PC-3 (cell line): ENCODE data around the gene FAM149A. TPM values are rescaled to one million over a fixed set of nuclear protein-coding genes. Genes with fewer than 3 reads are reported as not detected.

Experiments used
- ATAC-seq: fragments of 200-7000 bp; cut with Tn5 transposase; 2 replicates; pipeline ENCODE4 v1.9.1; 2020; ENCODE audit warnings: mild to moderate bottlenecking, moderate library complexity
- BruUV-seq: library from RNA; stranded (reverse); fragments of 400-500 nt; replicated peaks from 2 replicates; lab custom pipeline; 2021; lab: Mats Ljungman, UMichigan
- CTCF ChIA-PET: fragments of 300-600 bp; sonication (Branson Sonifier 250); formaldehyde crosslinking; loops from one replicate; lab custom pipeline; 2022; ENCODE audit warnings: antibody characterized with exemption; lab: Charles Lee
- POLR2A ChIA-PET: fragments of 300-600 bp; sonication (Branson Sonifier 250); formaldehyde crosslinking; loops from one replicate; lab custom pipeline; 2022; ENCODE audit warnings: antibody characterized with exemption; ENCODE audit not compliant: unreplicated experiment; lab: Charles Lee
- DNase-seq: peaks from one replicate; pipeline ENCODE4 v3.0.0-alpha.2; 2015
- H2AFZ ChIP-seq: fragments of 300-600 bp; sonication (generic); 2 replicates; pipeline ENCODE4 v1.6.0; 2016; ENCODE audit warnings: antibody characterized with exemption, low read length
- H3F3A ChIP-seq: fragments of 300-600 bp; sonication (generic); one replicate; pipeline ENCODE4 v1.6.0; 2017; ENCODE audit warnings: antibody characterized with exemption, low read length, control low read depth, mild to moderate bottlenecking; ENCODE audit not compliant: unreplicated experiment
- H3K27ac ChIP-seq: fragments of 300-600 bp; sonication (generic); 2 replicates; pipeline ENCODE4 v1.5.1; 2016; ENCODE audit warnings: mild to moderate bottlenecking, low read length
- H3K27me3 ChIP-seq: fragments of 300-600 bp; sonication (generic); 2 replicates; pipeline ENCODE4 v1.6.1; 2016; ENCODE audit warnings: low read length, mixed read lengths
- H3K36me3 ChIP-seq: fragments of 300-600 bp; sonication (generic); 2 replicates; pipeline ENCODE4 v1.6.1; 2016; ENCODE audit warnings: low read depth, mixed run types, low read length, mixed read lengths
- H3K4me1 ChIP-seq: fragments of 300-600 bp; sonication (generic); 2 replicates; pipeline ENCODE4 v1.5.1; 2016; ENCODE audit warnings: low read length; ENCODE audit not compliant: insufficient read depth
- H3K4me2 ChIP-seq: fragments of 300-600 bp; sonication (generic); 2 replicates; pipeline ENCODE4 v1.6.0; 2016; ENCODE audit warnings: low read length
- H3K4me3 ChIP-seq: fragments of 300-600 bp; sonication (generic); 2 replicates; pipeline ENCODE4 v1.5.1; 2016; ENCODE audit warnings: mild to moderate bottlenecking, low read length, mixed read lengths
- H3K79me2 ChIP-seq: fragments of 300-600 bp; sonication (generic); 2 replicates; pipeline ENCODE4 v1.6.1; 2017; ENCODE audit warnings: low read length, mixed read lengths
- H3K9ac ChIP-seq: fragments of 300-600 bp; sonication (generic); 2 replicates; pipeline ENCODE4 v1.6.0; 2016; ENCODE audit warnings: mild to moderate bottlenecking, low read length
- H3K9me2 ChIP-seq: fragments of 300-600 bp; sonication (generic); replicated peaks from 2 replicates; pipeline ENCODE4 v1.6.1; 2016; ENCODE audit warnings: mixed run types, low read length, mixed read lengths
- H3K9me3 ChIP-seq: fragments of 300-600 bp; sonication (generic); 2 replicates; pipeline ENCODE4 v1.6.1; 2016; ENCODE audit warnings: low read length, mixed read lengths
- H4K20me1 ChIP-seq: fragments of 300-600 bp; sonication (generic); 2 replicates; pipeline ENCODE4 v1.6.1; 2016; ENCODE audit warnings: low read length, mixed read lengths
- EZH2 ChIP-seq: fragments of 300-600 bp; sonication (generic); IDR thresholded peaks from one replicate; pipeline ENCODE4 v1.6.1; 2017; ENCODE audit warnings: antibody characterized with exemption, mild to moderate bottlenecking, low read length; ENCODE audit not compliant: unreplicated experiment
- EZH2phosphoT487 ChIP-seq: fragments of 300-600 bp; sonication (generic); IDR thresholded peaks from 2 replicates; pipeline ENCODE4 v1.6.1; 2018; ENCODE audit warnings: mild to moderate bottlenecking, antibody characterized with exemption, low read length, borderline replicate concordance
- intact Hi-C: fragments of 100-400 bp; cut with micrococcal nuclease; formaldehyde crosslinking; loops from 2 replicates; pipeline ENCODE4 v1.9.0; 2023
- total RNA-seq: library from RNA; depleted of rRNA; stranded (reverse); fragments of >200 nt; gene quantifications from 2 replicates; pipeline ENCODE4 v1.2.3, GENCODE V29; 2014
- TF ChIP-seq, protein P1 (sequence below): fragments of 300-600 bp; sonication (generic); conservative IDR thresholded peaks from 2 replicates; pipeline ENCODE4 v1.5.1; 2017; ENCODE audit warnings: antibody characterized with exemption, low read depth, mild to moderate bottlenecking, low read length

FAM149A gene
- total RNA-seq, 1 experiment from 2014 or later = 0.22 TPM

DNA sequence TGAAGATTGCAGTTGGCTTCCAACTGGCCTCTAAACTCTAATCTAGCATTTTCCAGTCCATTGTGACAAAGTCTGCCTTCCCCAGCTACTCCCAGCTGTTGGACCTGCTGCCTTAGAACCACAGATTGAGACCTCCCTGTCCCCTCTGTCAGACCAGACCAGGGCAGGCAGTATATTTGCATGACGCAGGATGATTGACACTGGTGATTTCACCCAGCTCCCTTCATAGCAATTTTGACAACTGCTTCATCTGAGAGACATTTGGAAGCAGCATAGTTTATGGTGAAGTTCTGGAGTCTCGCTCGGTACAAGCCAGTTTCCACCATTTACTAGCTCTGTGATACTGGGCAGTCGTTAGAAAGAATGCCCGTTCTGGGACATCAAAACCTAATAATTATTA is 89.3 kb downstream of the FAM149A start:
- ATAC-seq = no peak
- TF ChIP-seq EZH2 (no peak), EZH2phosphoT487 (no peak)
- TF ChIP-seq, protein P1, sequence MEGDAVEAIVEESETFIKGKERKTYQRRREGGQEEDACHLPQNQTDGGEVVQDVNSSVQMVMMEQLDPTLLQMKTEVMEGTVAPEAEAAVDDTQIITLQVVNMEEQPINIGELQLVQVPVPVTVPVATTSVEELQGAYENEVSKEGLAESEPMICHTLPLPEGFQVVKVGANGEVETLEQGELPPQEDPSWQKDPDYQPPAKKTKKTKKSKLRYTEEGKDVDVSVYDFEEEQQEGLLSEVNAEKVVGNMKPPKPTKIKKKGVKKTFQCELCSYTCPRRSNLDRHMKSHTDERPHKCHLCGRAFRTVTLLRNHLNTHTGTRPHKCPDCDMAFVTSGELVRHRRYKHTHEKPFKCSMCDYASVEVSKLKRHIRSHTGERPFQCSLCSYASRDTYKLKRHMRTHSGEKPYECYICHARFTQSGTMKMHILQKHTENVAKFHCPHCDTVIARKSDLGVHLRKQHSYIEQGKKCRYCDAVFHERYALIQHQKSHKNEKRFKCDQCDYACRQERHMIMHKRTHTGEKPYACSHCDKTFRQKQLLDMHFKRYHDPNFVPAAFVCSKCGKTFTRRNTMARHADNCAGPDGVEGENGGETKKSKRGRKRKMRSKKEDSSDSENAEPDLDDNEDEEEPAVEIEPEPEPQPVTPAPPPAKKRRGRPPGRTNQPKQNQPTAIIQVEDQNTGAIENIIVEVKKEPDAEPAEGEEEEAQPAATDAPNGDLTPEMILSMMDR = no peak
- intact Hi-C loops = no loop called here

DNA sequence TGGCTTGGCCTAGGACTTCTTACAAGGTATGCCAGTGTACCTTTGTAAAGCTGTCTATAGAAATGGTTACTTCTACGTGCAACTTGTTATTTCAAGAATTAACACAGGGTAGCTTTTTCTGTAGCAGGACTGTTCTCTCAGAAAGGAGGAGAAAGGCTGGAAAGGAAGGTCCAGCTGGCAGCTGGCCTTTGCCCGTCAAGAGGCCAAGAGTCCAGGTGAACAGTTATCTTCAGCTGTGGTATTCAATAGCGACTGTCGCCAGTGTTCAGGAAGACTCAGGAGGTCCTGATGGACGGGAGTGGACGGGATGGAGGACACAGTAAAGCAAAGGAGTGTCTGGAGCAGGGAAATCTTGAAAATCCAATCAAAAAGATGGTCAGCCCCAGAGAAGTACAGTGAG is 91.6 kb downstream of the FAM149A start:
- no peak overlapping the region for H2AFZ ChIP-seq
- DNase-seq = no peak
- H3F3A ChIP-seq = no peaks in the 10 kb centered on the region
- intact Hi-C loops = no loop called here
- no peaks in the 10 kb centered on the region for H3K36me3 ChIP-seq
- no TSS peak for BruUV-seq
- no peak for ATAC-seq
- H3K79me2 ChIP-seq = no peaks in the 10 kb centered on the region
- no peak overlapping the region for H3K27ac ChIP-seq
- ChIA-PET CTCF (no interaction called here), POLR2A (no interaction called here)
- H3K27me3 ChIP-seq = no peaks in the 10 kb centered on the region; the same call in 1 of the 2 replicates
- H3K4me3 ChIP-seq = no peak overlapping the region
- no peaks in the 10 kb centered on the region for H3K9me3 ChIP-seq
- no peaks in the 10 kb centered on the region for H4K20me1 ChIP-seq
- no peak for TF ChIP-seq EZH2
- no peak for TF ChIP-seq EZH2phosphoT487
- TF ChIP-seq, protein P1 = no peak
- no peak overlapping the region for H3K9ac ChIP-seq
- no peak overlapping the region for H3K4me2 ChIP-seq
- H3K9me2 ChIP-seq = no peaks in the 10 kb centered on the region
- H3K4me1 ChIP-seq = no peaks in the 10 kb centered on the region

More for the DNA sequence above, 89.3 kb downstream of the FAM149A start:
- no peaks in the 10 kb centered on the region for H4K20me1 ChIP-seq
- no peak overlapping the region for H3K4me3 ChIP-seq
- no peaks in the 10 kb centered on the region for H3K9me2 ChIP-seq
- no peaks in the 10 kb centered on the region for H3K79me2 ChIP-seq
- H3K9me3 ChIP-seq = no peaks in the 10 kb centered on the region
- H3K27ac ChIP-seq = no peak overlapping the region
- no peaks in the 10 kb centered on the region for H3F3A ChIP-seq
- H3K4me2 ChIP-seq = no peak overlapping the region
- no peak overlapping the region for H2AFZ ChIP-seq
- no peak for DNase-seq
- ChIA-PET POLR2A (no interaction called here), CTCF (no interaction called here)
- no peaks in the 10 kb centered on the region; the same call in 1 of the 2 replicates for H3K4me1 ChIP-seq
- no peaks in the 10 kb centered on the region; the same call in 1 of the 2 replicates for H3K27me3 ChIP-seq
- no TSS peak for BruUV-seq
- no peaks in the 10 kb centered on the region for H3K36me3 ChIP-seq
- no peak overlapping the region for H3K9ac ChIP-seq

DNA sequence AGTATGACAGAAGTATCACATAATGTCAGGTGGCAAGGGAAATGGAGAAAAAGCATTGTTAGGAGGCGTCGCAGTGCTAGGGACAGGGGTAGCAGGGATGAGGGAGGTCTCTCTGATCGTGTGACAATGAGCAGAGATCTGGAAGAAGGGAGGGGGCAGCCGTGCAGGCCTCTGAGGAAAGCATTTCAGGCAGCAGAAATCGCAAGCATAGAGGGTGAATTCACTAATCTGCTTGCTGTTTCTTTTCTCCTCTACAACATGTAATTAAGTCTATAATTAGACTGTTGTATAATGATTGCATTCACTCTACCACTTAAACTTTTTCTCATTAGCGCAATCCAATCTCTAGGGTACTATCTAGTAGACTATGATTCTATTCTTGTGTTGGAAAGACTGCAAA is 96.0 kb downstream of the FAM149A start:
- no peak overlapping the region for H3K4me3 ChIP-seq
- intact Hi-C loops = no loop called here
- no TSS peak for BruUV-seq

More for the DNA sequence above, 96.0 kb downstream of the FAM149A start:
- Histone ChIP-seq H3K27ac (no peak overlapping the region), H3K9me2 (no peaks in the 10 kb centered on the region), H3K9me3 (no peaks in the 10 kb centered on the region), H4K20me1 (no peaks in the 10 kb centered on the region), H3K4me1 (no peaks in the 10 kb centered on the region), H3K27me3 (no peaks in the 10 kb centered on the region), H3K9ac (no peak overlapping the region), H3K36me3 (no peaks in the 10 kb centered on the region), H3K79me2 (no peaks in the 10 kb centered on the region), H2AFZ (no peak overlapping the region), H3F3A (no peaks in the 10 kb centered on the region), H3K4me2 (no peak overlapping the region)
- DNase-seq (no peak), ATAC-seq (no peak)
- ChIA-PET POLR2A (no interaction called here), CTCF (no interaction called here)
- TF ChIP-seq EZH2 (no peak), EZH2phosphoT487 (no peak)
- TF ChIP-seq, protein P1 = no peak
